GM10266 (cell line): Measurements from ENCODE around the gene SBF2.

ENCODE experiments used
- DNase-seq: peaks from one replicate; pipeline ENCODE4 v3.0.0; 2012; ENCODE audit errors: extremely low spot score
- CTCF ChIP-seq: IDR thresholded peaks from 2 replicates; pipeline ENCODE4 v1.5.1; 2012; ENCODE audit warnings: mild to moderate bottlenecking, low read depth; ENCODE audit not compliant: control insufficient read depth, insufficient read depth; ENCODE audit errors: missing control alignments

Gene SBF2

GRCh38 chr11:9769621-9770020, 524.4 kb downstream of the SBF2 start:
- no peak for TF ChIP-seq CTCF
- no peak for DNase-seq

- no peak for DNase-seq
- no peak for TF ChIP-seq CTCF
These were observed 528.5 kb downstream of the SBF2 start for GRCh38 chr11:9765320-9766101.

GRCh38 chr11:9763301-9763700, 530.7 kb downstream of the SBF2 start:
- DNase-seq: no peak
- TF ChIP-seq CTCF: no peak

GRCh38 chr11:9762531-9762930, 531.5 kb downstream of the SBF2 start:
- no peak for DNase-seq
- no peak for TF ChIP-seq CTCF

GRCh38 chr11:9761441-9761945, 532.5 kb downstream of the SBF2 start:
- DNase-seq: no peak
- no peak for TF ChIP-seq CTCF

- TF ChIP-seq CTCF: no peak
- DNase-seq: no peak
These were observed 533.8 kb downstream of the SBF2 start for GRCh38 chr11:9760193-9760575.

- peak; percentile 62 for DNase-seq
These were observed 534.4 kb downstream of the SBF2 start for GRCh38 chr11:9759519-9760192.

More at GRCh38 chr11:9759519-9760192, 534.4 kb downstream of the SBF2 start:
- no peak for TF ChIP-seq CTCF
